ENCODE measurements around the gene LRP10.

GRCh38 chr14:22871224-22872032, at the start of gene LRP10:
- TF ChIP-seq EP300 (IDR thresholded peaks at IDR 0.05) (no peak), USF2 (IDR thresholded peaks at IDR 0.05) (no peak), RAD21 (conservative IDR thresholded peaks at IDR 0.05 in 1 of 2, IDR thresholded peaks at IDR 0.05 in 1 of 2) (no peak), CTCF (IDR thresholded peaks at IDR 0.05) (no peak), CHD4 (IDR thresholded peaks at IDR 0.05; ENCODE audit: borderline replicate concordance) (no peak)

All from A549 (cell line).